Measurements from ENCODE around the gene SPHKAP. TPM values are rescaled to one million over a fixed set of nuclear protein-coding genes. Genes with fewer than 3 reads are reported as not detected.
"Not testable (repeated sequence)": the region's sequence is repeated elsewhere in the genome, so short reads cannot be mapped to it uniquely, and the experiment has no call there.

Gene SPHKAP
- total RNA-seq, 1 experiment from 2014 or later: not detected

DNA sequence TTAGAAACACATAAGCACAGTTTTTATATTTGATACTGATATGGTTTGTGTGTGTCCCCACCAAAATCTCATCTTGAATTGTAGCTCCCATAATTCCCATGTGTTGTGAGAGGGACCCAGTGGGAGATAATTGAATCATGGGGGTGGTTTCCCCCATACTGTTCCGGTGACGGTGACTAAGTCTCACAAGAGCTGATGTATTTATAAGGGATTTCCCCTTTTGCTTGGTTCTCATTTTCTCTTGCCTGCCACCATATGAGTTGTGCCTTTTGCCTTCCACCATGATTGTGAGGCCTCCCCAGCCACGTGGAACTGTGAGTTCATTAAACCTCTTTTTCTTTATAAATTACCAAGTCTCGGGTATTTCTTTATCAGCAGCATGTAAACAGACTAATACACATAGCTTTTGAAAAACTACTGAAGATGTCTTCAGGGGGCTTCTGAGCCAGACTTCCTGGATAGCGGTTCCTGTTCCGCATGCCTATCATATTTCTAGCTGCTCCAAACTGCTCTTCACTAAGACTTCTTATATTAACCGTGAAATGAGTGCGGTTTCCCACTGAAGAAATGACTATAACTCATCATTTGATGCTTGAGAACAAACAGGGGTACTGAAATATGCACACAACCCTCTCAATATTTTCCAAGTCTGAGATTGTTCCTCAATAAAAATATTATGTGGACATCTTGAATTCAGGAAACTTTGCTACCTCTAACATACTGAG, 75.8 kb downstream of the SPHKAP start:
- no peak for DNase-seq (ENCODE audit: extremely low read depth, low read depth)

- DNase-seq (ENCODE audit: extremely low read depth, low read depth): no peak
These were observed 77.3 kb downstream of the SPHKAP start for GRCh38 chr2:228104215-228104614.

- DNase-seq (ENCODE audit: extremely low read depth, low read depth): no peak
These were observed 78.1 kb downstream of the SPHKAP start for GRCh38 chr2:228103379-228103778.

- DNase-seq (ENCODE audit: extremely low read depth, low read depth): no peak
These were observed 78.5 kb downstream of the SPHKAP start for GRCh38 chr2:228102949-228103348.

DNA sequence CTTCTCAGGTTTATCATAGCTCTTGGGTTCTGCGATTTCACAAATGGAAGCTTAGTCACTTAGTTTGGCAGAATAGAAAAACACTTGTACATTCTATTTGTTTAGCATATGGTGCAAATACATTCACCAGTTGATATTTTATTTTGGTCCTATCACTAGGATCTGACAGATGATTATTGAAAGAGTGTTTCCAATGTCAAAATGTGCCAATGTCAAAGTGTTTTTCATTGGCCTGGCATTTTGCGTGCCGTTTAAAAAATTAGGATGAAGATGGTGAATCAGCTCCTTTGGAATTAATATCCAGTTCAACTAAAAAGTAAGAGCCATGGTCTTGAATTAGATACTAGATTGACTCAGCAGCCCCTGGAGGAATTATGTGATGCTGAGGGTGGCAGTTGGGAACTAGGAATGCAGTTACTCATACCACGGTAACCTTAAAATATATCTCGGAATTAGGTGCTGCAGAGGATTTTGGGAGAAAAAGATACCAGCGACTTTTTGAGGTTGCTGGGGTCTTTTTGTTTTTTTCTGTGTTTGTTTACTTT, 87.0 kb downstream of the SPHKAP start:
- no peak for DNase-seq (ENCODE audit: extremely low read depth, low read depth)

GRCh38 chr2:228092056-228092455, 89.4 kb downstream of the SPHKAP start:
- DNase-seq (ENCODE audit: extremely low read depth, low read depth): no peak

DNA sequence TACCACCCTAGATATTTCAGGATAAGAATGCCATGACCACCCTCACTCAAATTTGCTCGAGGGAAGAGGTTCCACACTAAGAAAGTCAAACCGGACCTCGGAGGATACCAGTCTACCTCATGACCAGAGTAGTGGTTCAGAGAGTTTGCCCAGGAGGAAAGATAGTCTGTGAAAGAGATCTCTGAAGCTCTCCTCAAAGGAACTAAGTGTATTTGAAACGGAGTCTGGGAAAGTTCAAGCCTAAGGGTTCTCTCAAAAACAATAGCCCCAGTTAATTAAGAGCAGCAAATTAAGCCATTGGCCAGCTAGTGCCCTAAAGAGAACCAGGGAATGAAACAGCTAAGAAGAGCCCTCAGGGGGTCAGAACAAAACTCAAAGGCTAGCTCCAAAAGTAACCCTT, 94.9 kb downstream of the SPHKAP start:
- no peak for DNase-seq (ENCODE audit: extremely low read depth, low read depth)

DNA sequence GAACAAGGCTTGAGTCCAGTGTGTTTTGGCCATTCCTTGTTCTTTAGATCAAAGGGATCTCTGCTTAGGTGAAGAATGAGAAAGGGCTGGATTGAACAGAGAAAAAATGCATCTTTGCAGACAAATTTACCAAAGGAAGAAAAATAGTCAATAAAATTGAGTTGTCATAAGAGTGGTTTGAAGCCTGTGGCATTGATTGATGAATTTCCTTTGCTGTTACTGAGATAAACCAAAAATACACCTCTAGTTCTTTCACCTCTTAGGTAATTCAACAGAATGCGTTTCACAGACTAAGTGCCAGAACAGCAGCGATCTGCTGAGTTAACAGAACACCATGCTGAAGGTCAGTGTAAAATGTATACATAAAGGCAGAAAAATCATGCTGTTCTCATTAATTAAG, 96.8 kb downstream of the SPHKAP start:
- no peak for DNase-seq (ENCODE audit: extremely low read depth, low read depth)

DNA sequence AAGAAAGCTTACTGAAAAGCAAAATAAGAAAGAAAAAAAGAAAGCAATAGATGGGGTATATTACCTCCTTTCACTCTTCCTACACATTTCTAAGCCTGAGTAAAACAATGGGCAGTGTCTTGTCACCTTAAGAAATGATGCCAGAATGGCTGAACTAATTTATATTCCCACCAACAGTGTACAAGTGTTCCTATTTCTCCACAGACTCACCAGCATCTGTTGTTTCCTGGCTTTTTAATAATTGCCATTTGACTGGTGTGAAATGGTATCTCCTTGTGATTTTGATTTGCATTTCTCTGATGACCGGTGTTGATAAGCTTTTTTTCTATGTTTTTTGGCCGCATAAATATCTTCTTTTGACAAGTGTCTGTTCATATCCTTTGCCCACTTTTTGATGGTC, 98.4 kb downstream of the SPHKAP start:
- DNase-seq (ENCODE audit: extremely low read depth, low read depth): no peak

DNA sequence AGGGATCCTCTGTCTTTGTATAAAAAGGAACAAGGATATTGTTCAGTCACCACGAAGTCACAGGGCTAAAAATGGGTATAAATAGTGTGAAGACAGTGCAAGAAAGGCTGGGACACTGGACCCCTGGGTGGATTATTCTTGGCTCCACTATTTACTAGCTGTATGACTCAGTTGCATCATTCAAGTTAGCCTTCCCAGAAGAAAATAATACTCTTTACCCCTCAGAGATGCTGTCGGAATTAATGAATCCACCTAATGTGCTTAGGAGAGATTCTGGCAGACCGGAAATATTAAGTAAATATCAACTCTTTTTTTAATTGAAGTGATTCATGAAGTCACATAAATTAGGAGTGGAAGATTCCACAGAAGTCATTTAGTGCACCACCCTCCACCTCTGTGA, 98.9 kb downstream of the SPHKAP start:
- no peak for DNase-seq (ENCODE audit: extremely low read depth, low read depth)

- no peak for DNase-seq (ENCODE audit: extremely low read depth, low read depth)
These were observed 102.3 kb downstream of the SPHKAP start for GRCh38 chr2:228079194-228079593.

GRCh38 chr2:228076695-228077094, 104.8 kb downstream of the SPHKAP start:
- DNase-seq (ENCODE audit: extremely low read depth, low read depth): not testable (repeated sequence)

DNA sequence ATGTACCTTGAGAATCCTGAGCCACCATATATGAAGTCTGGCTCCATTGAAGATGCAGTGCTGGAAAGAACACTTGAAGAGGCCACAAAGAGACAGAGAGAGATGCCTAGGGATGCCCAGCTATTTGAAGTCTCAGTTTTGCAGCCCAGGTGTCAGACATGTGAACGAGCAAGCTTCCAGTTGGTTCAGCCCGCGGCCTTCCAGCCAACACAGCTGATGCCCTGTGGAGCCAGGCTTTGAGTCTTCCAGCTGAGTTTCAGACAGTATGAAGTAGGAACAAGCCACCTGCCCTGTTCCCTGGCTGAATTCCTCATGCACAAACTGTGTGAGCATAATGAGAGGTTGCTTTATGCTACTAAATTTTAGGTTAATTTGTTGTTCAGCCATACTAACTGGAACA, 108.8 kb downstream of the SPHKAP start:
- DNase-seq (ENCODE audit: extremely low read depth, low read depth): no peak

DNA sequence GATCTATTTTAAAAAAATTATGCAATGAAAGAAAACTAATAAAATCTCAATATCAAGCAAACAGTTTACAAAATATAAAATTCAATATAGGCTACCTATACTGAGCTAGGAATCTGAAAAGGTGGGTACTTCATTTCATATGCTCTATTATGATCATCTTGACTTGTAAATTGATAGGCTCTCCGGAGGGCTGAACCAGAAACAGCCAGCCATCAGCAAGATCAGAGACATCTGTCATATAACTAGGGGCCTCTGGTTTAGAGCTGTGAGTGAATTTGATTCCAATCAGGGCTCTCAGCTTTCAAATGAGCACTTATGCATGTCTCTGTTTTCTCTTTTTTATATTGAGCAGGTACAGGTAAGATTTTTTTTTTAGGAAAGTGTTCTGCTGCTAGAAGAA, 114.2 kb downstream of the SPHKAP start:
- DNase-seq (ENCODE audit: extremely low read depth, low read depth): no peak

- no peak for DNase-seq (ENCODE audit: extremely low read depth, low read depth)
These were observed 115.2 kb downstream of the SPHKAP start for GRCh38 chr2:228066126-228066798.

DNA sequence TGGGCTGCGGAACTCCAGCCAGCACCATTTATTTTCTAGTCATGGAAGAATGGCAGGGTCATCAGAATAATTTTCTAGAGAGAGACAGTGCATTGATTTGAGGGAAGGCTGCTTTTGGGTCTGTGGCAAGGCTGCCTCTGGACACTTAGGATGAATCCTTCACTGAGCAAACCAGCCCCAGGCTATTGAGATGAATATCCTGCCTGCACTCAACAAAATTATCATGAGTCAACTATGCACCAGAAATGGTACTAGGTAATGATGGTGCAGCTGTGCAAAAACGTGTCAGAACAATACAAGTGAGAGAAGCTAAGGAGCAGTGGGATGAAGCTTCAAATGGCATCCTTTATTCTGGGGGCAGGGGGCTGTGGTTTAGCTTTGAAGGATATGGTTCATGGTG, 115.8 kb downstream of the SPHKAP start:
- no peak for DNase-seq (ENCODE audit: extremely low read depth, low read depth)

DNA sequence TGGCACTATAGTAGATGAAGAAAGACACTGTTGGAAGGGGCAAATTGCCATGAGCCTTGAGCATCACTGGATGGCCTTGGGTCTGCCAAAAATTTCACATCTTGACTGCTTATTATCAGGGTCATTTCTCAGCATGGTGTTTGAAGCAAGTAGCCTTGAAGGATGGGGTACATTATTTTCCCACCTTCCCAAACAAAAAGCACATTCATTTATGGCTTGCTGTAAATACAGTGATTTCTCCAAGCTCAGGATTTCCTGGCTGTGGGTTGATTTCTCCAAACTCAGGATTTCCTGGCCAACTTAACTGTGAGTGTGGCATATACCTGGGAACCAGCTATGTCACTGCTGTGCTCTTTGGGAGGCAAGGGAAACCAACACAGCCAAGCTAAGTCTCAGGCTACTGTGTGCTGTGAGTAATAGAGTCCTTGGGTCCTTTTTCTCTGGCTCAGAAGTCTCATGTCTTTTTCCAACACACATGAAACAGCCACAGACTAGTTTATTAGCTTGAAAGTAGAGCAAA, 116.6 kb downstream of the SPHKAP start:
- no peak for DNase-seq (ENCODE audit: extremely low read depth, low read depth)

- no peak for DNase-seq (ENCODE audit: extremely low read depth, low read depth)
These were observed 117.5 kb downstream of the SPHKAP start for GRCh38 chr2:228064024-228064423.

DNA sequence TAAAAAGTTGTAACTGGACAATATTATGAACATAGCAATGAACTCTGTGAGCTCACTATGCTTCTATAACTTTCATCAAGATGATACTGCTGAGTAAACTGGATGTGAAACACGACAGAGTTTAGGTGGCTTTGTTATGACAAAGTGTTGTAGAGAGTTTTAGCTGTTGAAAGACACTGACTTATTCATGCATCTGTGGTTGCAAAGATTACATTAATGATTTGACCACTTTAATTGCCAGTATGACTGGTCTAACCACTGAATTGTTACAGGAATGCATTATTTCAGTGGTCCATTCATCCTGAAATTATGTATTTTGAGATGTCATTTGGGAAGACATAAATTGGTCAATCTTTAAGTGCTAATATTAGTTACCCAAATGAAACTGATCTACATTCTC, 117.9 kb downstream of the SPHKAP start:
- no peak for DNase-seq (ENCODE audit: extremely low read depth, low read depth)

- no peak for DNase-seq (ENCODE audit: extremely low read depth, low read depth)
These were observed 121.8 kb downstream of the SPHKAP start for GRCh38 chr2:228059735-228060134.

- DNase-seq (ENCODE audit: extremely low read depth, low read depth): no peak
These were observed 125.0 kb downstream of the SPHKAP start for GRCh38 chr2:228056293-228057097.

Measured in NCI-H460 (cell line).